Loucy (cell line): Measurements from ENCODE around the gene KIF3B.

Source experiments
- EZH2phosphoT487 ChIP-seq: fragments of 200-600 bp; IDR thresholded peaks from 2 replicates; pipeline ENCODE4 v1.6.1; 2018; ENCODE audit warnings: antibody characterized with exemption, mild to moderate bottlenecking, moderate library complexity, borderline replicate concordance
- TF ChIP-seq, protein P1 (sequence below): fragments of 200-600 bp; sonication (generic); conservative IDR thresholded peaks from 2 replicates; pipeline ENCODE4 v1.5.1; 2014; ENCODE audit warnings: mild to moderate bottlenecking, antibody characterized with exemption, low read length

DNA sequence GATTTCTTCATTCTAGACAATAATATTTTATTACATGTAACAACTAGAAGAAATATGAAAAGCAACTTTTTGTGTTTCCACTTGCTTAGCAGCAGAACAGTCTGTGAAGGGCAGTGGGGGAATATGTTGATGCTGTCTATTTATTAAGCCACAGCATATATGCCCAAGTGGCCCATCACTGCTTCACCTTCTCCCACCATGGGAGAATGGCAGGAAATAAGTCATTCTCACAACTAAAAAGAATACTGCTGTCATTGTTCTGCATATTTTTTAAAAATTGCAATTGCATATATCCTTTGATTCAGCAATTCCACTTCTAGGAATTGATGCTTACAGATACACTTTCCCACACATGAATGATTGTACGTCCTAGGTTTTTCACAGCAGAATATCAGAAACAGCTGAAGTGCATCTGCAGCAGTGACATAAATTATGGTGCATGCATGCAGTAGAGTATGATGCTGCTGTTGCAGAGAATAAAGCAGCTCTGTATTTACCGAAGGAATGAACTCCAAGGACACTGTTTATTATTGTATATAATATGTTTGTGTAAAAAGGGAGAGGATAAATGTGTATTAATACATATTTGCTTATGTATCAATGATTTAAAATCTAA, 26.8 kb downstream of the KIF3B start:
- TF ChIP-seq, protein P1, sequence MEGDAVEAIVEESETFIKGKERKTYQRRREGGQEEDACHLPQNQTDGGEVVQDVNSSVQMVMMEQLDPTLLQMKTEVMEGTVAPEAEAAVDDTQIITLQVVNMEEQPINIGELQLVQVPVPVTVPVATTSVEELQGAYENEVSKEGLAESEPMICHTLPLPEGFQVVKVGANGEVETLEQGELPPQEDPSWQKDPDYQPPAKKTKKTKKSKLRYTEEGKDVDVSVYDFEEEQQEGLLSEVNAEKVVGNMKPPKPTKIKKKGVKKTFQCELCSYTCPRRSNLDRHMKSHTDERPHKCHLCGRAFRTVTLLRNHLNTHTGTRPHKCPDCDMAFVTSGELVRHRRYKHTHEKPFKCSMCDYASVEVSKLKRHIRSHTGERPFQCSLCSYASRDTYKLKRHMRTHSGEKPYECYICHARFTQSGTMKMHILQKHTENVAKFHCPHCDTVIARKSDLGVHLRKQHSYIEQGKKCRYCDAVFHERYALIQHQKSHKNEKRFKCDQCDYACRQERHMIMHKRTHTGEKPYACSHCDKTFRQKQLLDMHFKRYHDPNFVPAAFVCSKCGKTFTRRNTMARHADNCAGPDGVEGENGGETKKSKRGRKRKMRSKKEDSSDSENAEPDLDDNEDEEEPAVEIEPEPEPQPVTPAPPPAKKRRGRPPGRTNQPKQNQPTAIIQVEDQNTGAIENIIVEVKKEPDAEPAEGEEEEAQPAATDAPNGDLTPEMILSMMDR = no peak
- TF ChIP-seq EZH2phosphoT487 = no peak
